ENCODE results near the gene FUT7. TPM values are rescaled to one million over a fixed set of nuclear protein-coding genes. Genes with fewer than 3 reads are reported as not detected.

FUT7 gene
- total and polyA plus RNA-seq, 2 of the 13 experiments (the other 11 are each of a cell fraction or from before 2014, with no cell fraction given) = 0.05 TPM; not detected in 1

DNA sequence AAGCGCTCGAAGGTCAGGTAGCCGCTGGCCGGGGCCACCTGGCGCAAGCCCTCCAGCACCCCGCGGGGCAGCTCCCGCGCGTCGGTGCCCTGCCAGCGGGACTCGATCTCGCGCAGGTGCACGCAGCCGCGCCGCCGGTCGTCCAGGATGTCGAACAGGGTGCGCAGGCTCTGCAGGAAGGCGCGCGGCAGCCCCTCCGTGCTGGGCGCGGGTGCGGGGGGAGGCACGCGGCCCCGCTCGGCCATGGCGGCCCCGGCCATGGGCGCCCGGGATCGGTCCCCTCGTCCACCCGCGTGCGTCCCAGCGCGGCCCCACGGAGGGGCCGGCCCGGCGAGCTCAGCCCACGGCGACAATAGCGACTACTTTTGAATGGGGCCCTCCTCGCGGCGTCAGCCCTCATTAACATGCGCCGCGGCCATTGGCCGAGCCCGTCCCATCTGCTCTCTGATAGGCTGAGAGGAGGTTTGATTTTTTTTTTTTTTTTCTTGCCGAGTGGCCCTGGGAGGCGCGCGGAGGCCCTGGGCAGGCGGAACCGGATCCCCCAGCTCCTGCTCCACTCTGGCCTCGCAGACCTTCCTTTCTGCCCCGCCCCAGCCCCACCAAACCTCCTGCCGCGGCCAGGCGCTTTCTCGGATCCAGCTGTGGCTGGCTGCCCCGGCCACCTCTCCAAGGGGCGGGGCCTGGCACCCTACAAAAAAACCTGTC, 38.5 kb upstream of the FUT7 start, which contains the start of gene SAPCD2 (continued):
- TF ChIP-seq, protein P1, sequence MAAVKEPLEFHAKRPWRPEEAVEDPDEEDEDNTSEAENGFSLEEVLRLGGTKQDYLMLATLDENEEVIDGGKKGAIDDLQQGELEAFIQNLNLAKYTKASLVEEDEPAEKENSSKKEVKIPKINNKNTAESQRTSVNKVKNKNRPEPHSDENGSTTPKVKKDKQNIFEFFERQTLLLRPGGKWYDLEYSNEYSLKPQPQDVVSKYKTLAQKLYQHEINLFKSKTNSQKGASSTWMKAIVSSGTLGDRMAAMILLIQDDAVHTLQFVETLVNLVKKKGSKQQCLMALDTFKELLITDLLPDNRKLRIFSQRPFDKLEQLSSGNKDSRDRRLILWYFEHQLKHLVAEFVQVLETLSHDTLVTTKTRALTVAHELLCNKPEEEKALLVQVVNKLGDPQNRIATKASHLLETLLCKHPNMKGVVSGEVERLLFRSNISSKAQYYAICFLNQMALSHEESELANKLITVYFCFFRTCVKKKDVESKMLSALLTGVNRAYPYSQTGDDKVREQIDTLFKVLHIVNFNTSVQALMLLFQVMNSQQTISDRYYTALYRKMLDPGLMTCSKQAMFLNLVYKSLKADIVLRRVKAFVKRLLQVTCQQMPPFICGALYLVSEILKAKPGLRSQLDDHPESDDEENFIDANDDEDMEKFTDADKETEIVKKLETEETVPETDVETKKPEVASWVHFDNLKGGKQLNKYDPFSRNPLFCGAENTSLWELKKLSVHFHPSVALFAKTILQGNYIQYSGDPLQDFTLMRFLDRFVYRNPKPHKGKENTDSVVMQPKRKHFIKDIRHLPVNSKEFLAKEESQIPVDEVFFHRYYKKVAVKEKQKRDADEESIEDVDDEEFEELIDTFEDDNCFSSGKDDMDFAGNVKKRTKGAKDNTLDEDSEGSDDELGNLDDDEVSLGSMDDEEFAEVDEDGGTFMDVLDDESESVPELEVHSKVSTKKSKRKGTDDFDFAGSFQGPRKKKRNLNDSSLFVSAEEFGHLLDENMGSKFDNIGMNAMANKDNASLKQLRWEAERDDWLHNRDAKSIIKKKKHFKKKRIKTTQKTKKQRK (IDR thresholded peaks at IDR 0.05; ENCODE audit: low read length) = no peak
- TF ChIP-seq, protein P2, sequence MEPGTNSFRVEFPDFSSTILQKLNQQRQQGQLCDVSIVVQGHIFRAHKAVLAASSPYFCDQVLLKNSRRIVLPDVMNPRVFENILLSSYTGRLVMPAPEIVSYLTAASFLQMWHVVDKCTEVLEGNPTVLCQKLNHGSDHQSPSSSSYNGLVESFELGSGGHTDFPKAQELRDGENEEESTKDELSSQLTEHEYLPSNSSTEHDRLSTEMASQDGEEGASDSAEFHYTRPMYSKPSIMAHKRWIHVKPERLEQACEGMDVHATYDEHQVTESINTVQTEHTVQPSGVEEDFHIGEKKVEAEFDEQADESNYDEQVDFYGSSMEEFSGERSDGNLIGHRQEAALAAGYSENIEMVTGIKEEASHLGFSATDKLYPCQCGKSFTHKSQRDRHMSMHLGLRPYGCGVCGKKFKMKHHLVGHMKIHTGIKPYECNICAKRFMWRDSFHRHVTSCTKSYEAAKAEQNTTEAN (CRISPR knock-in tag; conservative IDR thresholded peaks at IDR 0.05) = peak; percentile 42; the same call in 1 of the 2 replicates
- TF ChIP-seq ADNP (CRISPR knock-in tag; IDR thresholded peaks at IDR 0.05) = no peak
- 0 out of 2 replicates have a peak, but pooled peaks have one; percentile 38 for TF ChIP-seq ZIK1 (CRISPR knock-in tag; IDR thresholded peaks at IDR 0.05; ENCODE audit: borderline replicate concordance, low read depth)
- TF ChIP-seq ZNF451 (CRISPR knock-in tag; IDR thresholded peaks at IDR 0.05) = peak; percentile 33; the same call in 1 of the 2 replicates
- TF ChIP-seq KLF13 (CRISPR knock-in tag; IDR thresholded peaks at IDR 0.05) = no peak
- 0 out of 2 replicates have a peak, but pooled peaks have one; percentile 32 for TF ChIP-seq FOXM1 (CRISPR knock-in tag; IDR thresholded peaks at IDR 0.05)
- TF ChIP-seq, protein P3, sequence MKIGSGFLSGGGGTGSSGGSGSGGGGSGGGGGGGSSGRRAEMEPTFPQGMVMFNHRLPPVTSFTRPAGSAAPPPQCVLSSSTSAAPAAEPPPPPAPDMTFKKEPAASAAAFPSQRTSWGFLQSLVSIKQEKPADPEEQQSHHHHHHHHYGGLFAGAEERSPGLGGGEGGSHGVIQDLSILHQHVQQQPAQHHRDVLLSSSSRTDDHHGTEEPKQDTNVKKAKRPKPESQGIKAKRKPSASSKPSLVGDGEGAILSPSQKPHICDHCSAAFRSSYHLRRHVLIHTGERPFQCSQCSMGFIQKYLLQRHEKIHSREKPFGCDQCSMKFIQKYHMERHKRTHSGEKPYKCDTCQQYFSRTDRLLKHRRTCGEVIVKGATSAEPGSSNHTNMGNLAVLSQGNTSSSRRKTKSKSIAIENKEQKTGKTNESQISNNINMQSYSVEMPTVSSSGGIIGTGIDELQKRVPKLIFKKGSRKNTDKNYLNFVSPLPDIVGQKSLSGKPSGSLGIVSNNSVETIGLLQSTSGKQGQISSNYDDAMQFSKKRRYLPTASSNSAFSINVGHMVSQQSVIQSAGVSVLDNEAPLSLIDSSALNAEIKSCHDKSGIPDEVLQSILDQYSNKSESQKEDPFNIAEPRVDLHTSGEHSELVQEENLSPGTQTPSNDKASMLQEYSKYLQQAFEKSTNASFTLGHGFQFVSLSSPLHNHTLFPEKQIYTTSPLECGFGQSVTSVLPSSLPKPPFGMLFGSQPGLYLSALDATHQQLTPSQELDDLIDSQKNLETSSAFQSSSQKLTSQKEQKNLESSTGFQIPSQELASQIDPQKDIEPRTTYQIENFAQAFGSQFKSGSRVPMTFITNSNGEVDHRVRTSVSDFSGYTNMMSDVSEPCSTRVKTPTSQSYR (CRISPR knock-in tag; IDR thresholded peaks at IDR 0.05; ENCODE audit: borderline replicate concordance) = no peak
- 0 out of 2 replicates have a peak, but pooled peaks have one; percentile 24 for TF ChIP-seq ZNF234 (CRISPR knock-in tag; conservative IDR thresholded peaks at IDR 0.05)
- TF ChIP-seq TFE3 (CRISPR knock-in tag; IDR thresholded peaks at IDR 0.05) = 0 out of 2 replicates have a peak, but pooled peaks have one; percentile 16
- TF ChIP-seq, protein P4, sequence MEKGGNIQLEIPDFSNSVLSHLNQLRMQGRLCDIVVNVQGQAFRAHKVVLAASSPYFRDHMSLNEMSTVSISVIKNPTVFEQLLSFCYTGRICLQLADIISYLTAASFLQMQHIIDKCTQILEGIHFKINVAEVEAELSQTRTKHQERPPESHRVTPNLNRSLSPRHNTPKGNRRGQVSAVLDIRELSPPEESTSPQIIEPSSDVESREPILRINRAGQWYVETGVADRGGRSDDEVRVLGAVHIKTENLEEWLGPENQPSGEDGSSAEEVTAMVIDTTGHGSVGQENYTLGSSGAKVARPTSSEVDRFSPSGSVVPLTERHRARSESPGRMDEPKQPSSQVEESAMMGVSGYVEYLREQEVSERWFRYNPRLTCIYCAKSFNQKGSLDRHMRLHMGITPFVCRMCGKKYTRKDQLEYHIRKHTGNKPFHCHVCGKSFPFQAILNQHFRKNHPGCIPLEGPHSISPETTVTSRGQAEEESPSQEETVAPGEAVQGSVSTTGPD (CRISPR knock-in tag; IDR thresholded peaks at IDR 0.05) = no peak
- 0 out of 2 replicates have a peak, but pooled peaks have one; percentile 67 for TF ChIP-seq ZNF607 (CRISPR knock-in tag; IDR thresholded peaks at IDR 0.05; ENCODE audit: borderline replicate concordance)
- TF ChIP-seq MED1 (CRISPR knock-in tag; IDR thresholded peaks at IDR 0.05) = peak; percentile 40
- TF ChIP-seq ZBTB25 (CRISPR knock-in tag; IDR thresholded peaks at IDR 0.05) = no peak
- no peak for TF ChIP-seq RFX1 (IDR thresholded peaks at IDR 0.05)
